Renal pelvis (tissue), 4 donors: Measurements from ENCODE around the gene AIRE. TPM values are rescaled to one million over a fixed set of nuclear protein-coding genes. Genes with fewer than 3 reads are reported as not detected.
"Not testable (repeated sequence)": the region's sequence is repeated elsewhere in the genome, so short reads cannot be mapped to it uniquely, and the experiment has no call there.

Experiments used
- DNase-seq: peaks from one replicate; pipeline ENCODE4 v3.0.0-alpha.2; 2013
- polyA plus RNA-seq, 3 donors: library from polyadenylated mRNA; unstranded; fragments of 120-200 nt; gene quantifications; one replicate each; pipeline ENCODE4 v1.2.1, GENCODE V29; 2013; ENCODE audit not compliant: insufficient read length in 3 of 3

AIRE gene
- polyA plus RNA-seq, 3 donors = 0.44 to 0.99 (median 0.52) TPM

- DNase-seq = no peak
These were observed 49.8 kb downstream of the AIRE start for GRCh38 chr21:44335266-44336059.

GRCh38 chr21:44337449-44337848 lies 51.8 kb downstream of the AIRE start:
- no peak for DNase-seq

- peak; percentile 67 for DNase-seq
These were observed 52.5 kb downstream of the AIRE start for GRCh38 chr21:44337941-44338895.

GRCh38 chr21:44338971-44339910 lies 53.6 kb downstream of the AIRE start, which contains the start of gene CFAP410:
TSS of gene CFAP410 (minus strand) at chr21:44339390. CDS start at chr21:44339194, 196 bp downstream.
- DNase-seq = peak; percentile 93

GRCh38 chr21:44341726-44342458 lies 56.2 kb downstream of the AIRE start:
- DNase-seq = not testable (repeated sequence)

GRCh38 chr21:44342981-44343380 lies 57.3 kb downstream of the AIRE start:
- DNase-seq = not testable (repeated sequence)

- DNase-seq = no peak
These were observed 59.0 kb downstream of the AIRE start for GRCh38 chr21:44344541-44345183.

- no peak for DNase-seq
These were observed 59.8 kb downstream of the AIRE start for GRCh38 chr21:44345495-44345894.

- no peak for DNase-seq
These were observed 62.3 kb downstream of the AIRE start for GRCh38 chr21:44347911-44348451.

Other genes starting within 250 kb of the AIRE start
- gene PWP2, start 178.5 kb upstream of the AIRE start, polyA plus RNA-seq = 10 to 100 TPM in 1 of 3 donors, 1 to 10 TPM in 2; 9.1 to 12.1 (median 9.5) TPM
- 100 to 1,000 TPM in 1 of 3 donors, 10 to 100 TPM in 2; 83.5 to 105 (median 93.4) TPM for gene GATD3, start 152.2 kb upstream of the AIRE start, polyA plus RNA-seq
- 10 to 100 TPM in 1 of 3 donors, 1 to 10 TPM in 2; 8.3 to 10.7 (median 9.0) TPM for gene ICOSLG, start 44.9 kb upstream of the AIRE start, polyA plus RNA-seq
- gene DNMT3L, start 24.0 kb upstream of the AIRE start, polyA plus RNA-seq = not detected
- gene PFKL, start 14.2 kb downstream of the AIRE start, polyA plus RNA-seq = 100 to 1,000 TPM; 145 to 181 (median 180) TPM
- 10 to 100 TPM; 32.6 to 37.0 (median 33.0) TPM for gene CFAP410, start 53.5 kb downstream of the AIRE start, polyA plus RNA-seq
- 1 to 10 TPM in 2 of 3 donors, under 1 TPM in 1; 0.98 to 1.3 (median 1.2) TPM for gene TRPM2, start 67.7 kb downstream of the AIRE start, polyA plus RNA-seq
- gene LRRC3, start 169.6 kb downstream of the AIRE start, polyA plus RNA-seq = 1 to 10 TPM; 4.6 to 5.6 (median 5.2) TPM